NCI-H446 treated with DMSO at 0.1 percent for 48 hours (cell line): ENCODE results near the gene TSPEAR.

Experiments
- DNase-seq: peaks from one replicate; lab custom pipeline; 2025; lab: John Stamatoyannopoulos, UW

TSPEAR gene

DNA sequence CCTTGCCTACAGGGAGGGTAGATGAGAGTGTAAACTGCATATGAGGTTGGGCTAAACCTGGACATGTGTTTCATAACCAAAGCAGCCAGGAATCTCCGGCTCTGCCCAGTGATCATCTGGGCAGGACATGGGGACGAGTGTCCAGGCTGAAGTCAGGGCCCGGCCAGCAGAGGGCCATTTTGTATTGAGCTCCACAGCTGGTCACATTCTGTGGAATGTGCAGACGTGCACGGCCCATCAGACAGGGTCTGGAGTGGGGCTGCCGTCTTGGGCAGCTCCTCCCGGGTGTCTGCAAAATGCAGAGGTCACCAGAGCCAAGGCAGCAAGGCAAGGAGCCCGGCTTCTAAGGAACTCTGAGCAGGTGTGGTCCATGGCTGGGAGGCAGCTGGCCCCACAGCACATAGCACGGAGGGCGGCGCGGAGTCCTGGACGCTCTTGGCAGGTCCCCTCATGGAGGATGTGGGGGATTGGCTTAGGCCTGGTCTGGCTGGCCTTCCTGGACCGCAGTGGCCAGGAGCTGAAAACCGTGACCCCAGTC is 249.8 kb downstream of the TSPEAR start:
- DNase-seq: no peak

DNA sequence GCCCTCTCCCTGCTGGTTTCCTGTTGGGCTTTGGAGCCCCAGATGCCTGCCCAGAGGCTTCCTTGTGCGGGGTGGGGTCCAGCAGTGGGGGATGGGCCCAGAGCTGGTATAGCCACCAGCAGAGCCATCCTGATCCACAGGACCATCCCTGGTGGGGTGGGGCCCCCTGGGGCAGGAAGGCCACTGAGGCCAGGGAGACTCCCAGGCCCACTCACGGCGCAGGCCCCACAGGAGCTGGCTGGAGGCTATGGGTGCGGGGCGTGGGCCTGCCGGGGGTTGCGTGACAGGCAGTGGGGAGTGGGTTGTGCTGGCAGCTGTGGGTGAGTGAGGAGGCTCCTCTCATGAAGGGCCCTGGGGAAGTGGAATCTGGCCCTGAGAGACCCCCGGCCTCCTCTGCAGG is 250.4 kb downstream of the TSPEAR start:
- DNase-seq: no peak

DNA sequence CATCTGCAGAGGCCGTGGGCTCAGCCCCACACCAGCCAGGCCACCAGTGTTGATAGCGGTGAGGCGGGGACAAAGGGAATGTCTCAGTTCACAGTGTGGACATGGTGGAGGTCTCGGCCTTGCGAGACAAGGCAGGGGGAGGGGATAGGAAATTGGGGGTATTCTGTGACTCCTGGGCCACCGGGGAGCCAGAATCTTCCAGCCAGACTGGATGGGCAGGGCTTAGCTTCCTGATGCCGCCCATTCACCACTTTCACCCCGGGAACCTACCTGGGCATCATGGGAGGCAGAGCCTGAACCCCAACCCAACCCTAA is 251.0 kb downstream of the TSPEAR start:
- no peak for DNase-seq

DNA sequence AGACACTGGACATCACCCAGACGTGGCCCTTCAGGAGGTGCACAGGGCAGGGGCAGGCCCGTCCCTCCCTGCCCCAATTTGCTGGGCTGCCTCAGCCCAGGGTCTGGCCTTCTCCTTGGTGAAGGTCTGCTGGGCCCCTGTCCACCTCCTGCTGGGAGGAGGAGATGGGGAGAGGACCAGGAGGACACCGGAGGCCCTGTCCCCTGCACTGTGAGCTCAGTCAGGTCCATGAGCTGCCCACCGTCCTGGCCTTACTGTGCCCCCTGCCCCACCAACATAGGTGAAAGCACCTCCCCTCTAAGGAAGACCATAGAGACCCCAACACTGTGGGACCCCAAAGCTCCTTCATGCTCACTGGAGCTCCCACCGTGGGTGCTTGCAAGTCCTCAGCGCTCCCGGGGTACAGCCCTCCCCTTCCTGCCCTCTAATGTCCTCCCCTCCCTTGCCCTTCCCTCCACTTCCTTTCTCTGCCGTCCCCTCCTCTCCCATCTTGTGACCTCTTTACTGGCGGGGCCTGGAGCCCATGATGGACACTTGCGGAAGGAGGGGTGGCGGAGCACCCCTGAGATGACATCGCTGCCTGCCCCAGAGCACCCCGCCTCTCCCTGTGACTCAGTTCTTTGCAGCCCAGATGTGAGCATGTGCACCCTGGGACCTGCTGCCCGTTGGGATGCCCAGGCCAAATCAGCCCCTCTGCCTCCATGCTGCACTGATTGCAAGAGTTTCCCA is 251.5 kb downstream of the TSPEAR start:
- no peak for DNase-seq

DNA sequence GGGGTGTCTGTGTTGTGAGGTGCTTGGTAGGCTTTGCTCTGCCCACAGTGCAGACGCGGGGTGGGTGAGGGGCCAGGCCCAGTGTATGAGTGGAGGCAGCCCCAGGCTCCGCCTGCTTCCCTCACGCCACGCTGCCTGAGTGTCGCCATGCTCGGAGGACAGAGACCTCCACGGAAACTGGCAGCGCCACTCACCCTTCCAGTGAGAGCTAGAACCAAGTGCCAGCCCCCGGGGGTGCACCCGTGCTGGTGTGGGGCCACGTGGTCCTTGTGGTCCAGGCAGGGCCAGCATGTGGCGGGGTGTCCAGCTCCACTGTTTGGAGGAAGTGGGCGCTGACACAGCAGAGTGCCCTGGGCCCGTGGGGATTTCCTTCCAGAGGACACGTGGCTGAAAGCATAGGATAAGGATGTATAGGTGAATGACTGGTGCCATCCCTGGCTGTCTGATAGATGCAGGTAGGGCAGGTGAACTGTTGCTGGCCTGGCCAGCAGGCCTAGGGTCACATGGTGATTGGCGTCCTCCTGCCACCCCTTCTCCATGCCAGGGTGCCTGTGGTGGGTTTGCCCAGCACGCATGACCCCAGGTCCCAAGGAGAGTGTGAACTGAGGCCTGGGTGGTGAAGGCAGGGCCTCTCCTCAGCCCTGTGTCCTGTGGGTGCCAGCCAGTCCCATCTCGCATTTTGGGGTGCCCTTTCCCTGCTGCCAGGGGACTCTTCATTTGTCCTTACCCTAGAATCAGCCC is 252.2 kb downstream of the TSPEAR start:
- DNase-seq: no peak

DNA sequence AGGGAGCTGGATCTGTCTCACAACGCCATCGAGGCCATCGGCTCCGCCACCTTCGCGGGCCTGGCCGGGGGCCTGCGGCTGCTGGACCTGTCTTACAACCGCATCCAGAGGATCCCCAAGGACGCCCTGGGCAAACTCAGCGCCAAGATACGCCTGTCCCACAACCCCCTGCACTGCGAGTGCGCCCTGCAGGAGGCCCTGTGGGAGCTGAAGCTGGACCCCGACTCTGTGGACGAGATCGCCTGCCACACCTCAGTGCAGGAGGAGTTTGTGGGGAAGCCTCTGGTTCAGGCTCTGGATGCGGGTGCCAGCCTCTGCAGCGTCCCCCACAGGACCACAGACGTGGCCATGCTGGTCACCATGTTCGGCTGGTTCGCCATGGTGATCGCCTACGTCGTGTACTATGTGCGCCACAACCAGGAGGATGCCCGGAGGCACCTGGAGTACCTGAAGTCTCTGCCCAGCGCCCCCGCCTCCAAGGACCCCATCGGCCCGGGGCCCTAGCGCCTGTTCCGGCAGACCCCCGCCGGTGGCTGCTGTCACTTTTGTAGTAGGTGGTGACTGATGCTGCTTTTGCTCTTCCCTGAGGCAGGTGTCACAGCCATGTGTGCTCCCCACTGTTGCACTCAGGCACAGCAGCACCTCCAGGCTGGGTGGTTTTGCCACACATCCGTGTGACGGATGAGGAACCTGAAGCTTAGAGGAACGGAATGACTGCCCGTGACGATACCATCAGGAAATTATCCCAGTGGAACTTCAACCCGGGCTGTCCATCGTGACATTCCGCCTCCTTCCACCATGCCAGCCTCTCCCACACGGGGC is 254.2 kb downstream of the TSPEAR start:
- DNase-seq: no peak

DNA sequence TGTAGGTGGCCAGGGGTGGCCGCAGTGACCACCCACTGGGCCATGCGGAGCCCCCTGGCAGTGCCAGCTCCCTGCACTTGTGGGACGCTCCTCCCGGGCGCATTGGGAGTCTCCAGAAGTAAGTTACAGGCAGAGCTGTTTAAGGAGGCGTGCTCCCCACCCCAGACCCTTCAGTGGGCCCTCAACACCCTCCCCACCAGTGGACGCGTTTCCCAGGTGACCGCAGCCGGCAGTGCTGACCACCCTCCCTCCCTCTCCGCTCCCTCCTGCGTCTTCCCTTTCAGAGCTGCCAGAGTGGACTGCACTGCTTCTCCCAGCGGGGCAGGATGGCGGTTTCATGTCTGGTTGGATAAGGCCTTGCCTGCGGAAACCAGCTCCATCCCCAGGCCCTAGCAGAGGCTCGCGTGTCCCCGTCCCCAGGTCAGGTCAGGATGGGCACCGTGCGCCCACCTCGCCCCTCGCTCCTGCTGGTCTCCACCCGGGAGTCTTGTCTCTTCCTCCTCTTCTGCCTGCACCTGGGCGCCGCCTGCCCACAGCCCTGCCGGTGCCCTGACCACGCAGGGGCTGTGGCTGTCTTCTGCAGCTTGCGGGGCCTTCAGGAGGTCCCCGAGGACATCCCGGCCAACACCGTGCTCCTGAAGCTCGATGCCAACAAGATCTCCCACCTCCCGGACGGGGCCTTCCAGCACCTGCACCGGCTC is 255.0 kb downstream of the TSPEAR start:
- no peak for DNase-seq

DNA sequence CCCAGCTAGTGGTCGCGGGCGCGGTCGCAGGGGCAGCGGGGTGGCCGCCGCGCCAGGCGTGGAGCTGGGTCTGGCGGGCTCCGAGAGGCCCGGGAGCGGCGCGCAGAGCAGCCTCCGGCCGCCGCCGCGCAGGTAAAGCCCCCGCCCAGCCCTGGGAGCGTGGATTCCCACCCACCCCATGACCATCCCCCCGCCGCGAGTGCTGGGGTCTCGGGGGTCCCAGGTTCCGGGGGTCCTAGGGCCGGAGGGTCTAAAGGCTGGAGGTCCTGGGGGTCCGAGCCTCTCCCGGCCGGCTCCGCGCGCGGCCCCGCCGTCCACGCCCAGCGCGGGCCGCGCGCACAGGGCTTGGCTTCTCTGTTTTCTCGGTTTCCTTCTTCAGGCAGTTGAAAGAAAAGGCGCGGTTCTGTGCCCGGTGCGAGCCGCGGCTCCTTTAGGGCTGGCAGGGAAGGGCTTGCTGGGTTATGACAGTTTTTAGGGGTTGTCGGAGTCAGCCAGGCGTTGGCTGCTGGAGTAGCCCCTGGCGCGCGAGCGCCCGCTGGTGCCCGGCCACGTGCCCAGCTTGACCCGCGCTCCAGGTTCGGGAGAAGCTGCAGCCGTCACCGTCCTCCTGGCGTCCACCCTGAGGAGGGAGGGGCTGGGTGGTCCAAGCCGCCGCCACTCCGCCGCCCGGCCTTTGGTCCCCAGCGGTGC is 255.7 kb downstream of the TSPEAR start:
- DNase-seq: no peak

DNA sequence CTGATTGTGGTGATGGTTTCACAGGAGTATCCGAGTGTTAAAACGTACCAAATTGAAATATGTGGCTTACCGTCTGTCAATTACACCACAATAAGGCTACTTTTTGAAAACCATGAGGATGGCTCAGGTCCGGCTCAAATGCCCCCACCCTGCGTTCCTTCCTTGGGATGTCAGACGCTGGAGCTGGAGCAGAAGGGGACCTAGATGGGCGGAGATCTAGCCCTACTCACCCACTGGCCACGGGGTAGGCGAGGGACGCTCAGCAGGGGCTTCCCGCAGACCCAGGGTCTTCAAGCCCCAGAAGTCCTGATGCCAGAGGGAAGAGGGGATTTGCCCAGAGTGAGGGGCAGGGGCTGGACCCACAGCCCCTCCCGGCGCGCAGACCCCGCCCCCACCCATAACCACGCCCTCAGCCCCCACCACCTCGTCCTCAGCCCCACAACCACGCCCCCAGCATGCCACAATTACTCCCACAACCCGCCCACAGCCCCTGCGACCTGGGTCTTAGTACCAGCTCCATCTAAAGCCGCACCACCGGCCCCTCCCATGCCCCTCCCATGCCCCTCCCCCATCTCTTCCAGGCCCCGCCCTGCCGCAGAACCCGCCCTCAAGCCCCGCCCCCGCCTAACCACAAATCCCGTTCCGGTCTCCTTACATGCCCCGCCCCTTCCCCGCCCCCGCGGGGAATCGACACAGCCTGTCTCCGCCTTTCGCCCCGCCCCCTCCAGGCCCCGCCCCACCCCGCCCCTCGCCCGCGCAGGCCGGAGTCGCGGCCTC is 256.4 kb downstream of the TSPEAR start, which contains the start of gene LRRC3:
LRRC3 (plus strand) TSS at position 764 of the 777 bp plus-strand sequence. CDS start 1,135 bp downstream, outside the sequence.
- no peak for DNase-seq

DNA sequence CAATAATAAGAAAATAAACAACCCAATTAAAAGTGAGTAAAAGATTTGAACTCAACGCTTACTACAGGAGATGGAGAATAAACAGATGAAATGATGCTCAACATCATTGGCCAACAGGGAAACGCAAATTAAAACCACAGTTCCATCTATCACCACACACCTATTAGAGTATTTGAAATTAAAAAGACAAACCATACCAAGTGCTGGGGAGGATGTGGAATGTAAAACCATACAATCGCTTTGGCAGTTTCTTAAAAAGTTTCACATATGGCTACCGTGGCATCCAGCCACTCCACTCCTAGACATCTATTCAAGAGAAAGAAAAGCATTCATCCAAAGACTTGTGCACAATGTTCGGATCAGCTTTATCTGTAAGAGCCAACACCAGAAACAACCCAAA is 257.3 kb downstream of the TSPEAR start:
- no peak for DNase-seq

DNA sequence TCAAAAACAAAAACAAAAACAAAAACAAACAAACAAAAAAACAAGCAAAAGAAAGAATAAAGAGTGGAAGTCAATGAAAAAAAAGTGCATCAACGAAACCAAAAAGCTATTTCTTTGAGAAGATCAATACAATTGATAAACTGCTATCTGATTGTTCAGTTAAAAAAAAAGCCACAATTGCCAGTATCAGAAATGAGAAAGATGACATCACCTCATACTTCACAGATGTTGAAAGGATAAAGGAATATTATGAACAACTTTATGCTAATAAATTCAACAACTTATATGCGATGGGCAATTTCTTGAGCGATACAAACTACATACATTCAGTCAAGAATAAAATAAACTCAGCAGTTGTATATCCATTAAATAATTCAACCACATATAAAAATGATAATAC is 258.3 kb downstream of the TSPEAR start:
- DNase-seq: no peak

DNA sequence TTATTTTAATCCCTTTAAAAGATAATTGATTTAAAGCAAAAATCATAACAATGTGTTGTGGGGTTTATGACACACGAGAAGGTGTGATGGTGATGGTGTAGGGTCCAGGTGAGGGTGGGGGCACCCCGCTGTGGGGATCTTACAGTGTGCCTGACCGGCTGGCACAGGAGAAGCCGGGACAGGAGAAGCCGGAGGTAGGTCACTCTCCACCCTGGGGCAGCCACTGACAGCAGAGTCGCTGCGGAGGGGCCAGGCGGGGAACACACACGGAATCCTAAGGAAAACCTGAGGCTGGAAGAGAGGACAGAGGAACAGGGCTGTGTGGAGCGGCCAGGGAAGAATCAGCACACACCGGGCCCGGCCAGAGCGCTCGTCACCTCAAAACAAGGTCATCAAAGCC is 260.4 kb downstream of the TSPEAR start:
- DNase-seq: no peak

DNA sequence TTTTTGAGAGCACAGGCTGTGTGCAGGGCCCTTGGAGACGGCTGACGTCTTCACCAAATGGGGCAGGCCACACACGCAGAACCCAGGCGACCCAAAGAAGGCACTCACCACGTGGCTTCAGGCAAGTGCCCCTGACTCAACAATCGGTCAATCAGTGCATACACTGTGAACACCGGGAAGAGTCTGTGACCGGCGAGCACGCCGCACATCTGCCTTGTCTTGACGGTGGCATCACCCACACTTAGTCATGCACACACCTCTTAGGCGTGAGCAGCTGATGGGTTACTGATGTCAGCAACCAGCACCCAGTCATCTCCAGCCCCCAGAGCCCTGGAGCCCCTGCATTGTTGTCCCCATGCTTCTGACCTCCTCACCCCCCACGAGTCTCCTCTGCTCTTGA is 261.0 kb downstream of the TSPEAR start:
- DNase-seq: no peak

DNA sequence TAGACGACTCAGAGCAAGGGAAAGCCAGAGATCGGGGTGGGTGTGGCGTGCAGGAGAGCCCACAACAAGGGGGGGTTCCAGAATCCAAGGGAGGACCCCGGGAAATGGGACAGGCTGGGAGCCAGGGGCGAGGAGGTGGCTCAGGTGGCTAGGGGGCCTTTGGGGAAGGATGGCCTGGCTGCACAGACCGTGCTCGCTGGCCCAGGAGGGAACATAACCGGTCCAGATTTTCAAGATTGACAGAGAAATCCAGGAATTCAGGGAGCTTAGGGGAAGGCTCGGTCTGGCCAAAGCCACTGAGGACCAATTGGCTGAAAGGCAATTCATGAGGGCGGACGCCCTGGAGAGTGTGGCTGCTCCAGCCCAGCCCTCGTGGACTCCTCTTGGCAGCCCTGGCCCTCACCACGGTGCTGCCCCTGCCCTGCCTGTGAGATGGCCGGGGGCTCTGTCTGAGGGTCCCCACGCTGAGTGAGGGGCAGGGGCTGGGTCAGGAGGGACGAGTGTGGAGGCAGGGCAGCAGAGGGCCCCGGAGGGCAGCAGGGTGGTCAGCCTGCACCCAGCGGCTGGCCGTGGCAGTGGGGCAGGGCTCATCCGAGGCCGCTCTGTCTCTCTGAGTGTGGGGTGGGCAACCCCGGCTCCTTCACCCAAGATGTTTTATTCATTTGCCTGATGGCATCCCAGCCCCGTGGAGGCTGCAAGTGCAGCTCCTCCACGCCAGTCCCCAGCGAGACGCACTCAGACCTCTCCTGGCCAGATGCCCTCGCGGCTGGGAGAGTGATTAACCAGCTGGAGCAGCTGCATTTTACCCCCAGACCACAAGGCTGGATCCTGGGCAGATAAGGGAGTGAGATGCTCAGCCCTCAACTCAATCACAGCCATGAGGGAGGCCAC is 261.7 kb downstream of the TSPEAR start:
- no peak for DNase-seq

DNA sequence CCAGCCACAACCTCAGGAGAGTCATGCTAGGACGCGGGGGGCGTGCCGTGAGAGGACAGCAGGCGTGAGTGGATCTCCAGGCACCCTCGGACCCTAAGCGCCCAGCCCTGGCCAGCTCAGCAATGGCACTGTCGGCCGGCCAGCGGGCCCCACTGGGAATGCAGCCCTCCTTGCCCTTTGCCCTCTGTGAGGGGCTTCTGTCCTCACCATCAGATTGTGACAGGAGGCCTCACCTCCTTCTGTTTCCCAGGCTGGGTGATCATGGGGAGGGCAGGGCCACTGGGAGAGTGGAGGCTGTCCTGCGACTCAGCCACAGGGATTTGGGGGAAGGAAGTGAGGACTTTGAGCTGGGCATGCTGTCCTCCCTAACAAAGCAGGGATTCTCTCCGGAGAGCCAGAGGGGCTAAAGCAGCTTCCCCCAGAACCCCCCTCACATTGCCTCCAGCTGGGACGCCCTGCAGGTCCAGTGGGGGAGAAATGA is 262.7 kb downstream of the TSPEAR start:
- no peak for DNase-seq
